GM13977 (cell line): ENCODE measurements around the gene QRFP.
A peak's percentile ranks its signal among the peaks of the same experiment; 100 is the strongest.

Experiments
- DNase-seq: peaks from one replicate; pipeline ENCODE4 v3.0.0; 2012; ENCODE audit warnings: low spot score
- in situ Hi-C: fragments of 300-500 bp; cut with MboI; formaldehyde crosslinking; loops from one replicate; pipeline ENCODE4 v1.12.0; 2022; ENCODE audit warnings: low sequenced_read_pairs, low pct_unique_long_range_greater_than_20kb, mixed read lengths, inconsistent platforms; ENCODE audit not compliant: unreplicated experiment
- TF ChIP-seq, protein P1 (sequence below): IDR thresholded peaks from 2 replicates; pipeline ENCODE4 v1.5.1; 2012; ENCODE audit warnings: mild to moderate bottlenecking, control low read depth; ENCODE audit not compliant: insufficient read depth; ENCODE audit errors: extremely low read depth, missing control alignments

QRFP gene

DNA sequence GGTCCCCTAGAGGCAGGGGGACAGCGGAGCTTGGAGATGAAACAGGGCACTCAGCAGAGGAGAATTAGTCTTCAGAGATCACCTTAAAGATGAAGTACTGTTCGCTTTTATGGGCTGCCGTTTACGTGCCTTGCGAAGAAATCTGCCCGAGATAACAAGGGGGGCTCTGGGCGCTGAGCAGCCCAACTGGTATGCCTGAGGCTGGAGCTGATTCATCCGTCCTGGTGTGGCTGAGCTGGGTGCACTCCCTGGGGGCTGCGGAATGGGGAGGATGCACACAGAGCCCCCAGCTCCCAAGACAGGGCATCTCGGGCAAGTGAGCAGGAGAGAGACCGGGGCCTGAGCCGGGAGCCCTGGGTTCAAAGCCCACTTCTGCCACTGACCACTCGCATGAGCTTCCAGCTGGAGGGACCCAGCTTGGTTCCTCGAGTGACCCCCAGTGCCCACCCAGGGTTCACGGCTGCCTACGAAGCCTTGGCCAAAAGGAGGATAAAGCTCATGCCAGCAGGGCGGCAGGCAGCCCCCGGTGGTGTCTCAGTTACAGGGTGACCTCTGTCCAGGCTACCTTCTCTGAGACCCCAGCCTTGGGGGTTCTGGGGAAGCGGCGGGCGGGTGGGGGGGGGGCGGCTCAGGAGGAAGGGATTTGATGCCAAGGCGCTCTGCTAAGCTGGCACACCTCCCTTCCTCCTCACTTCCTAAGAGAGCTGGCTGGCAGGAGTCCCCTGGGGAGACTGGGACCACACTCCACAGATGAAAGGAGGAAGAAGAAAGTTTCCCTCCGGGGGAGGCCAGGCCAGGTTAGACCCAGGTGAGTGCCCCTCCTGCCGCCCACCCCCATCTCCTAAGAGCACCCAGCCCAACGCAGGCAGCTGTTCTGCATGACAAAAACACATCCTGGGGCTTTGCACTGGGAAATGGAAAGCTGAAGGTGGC lies 36.8 kb upstream of the QRFP start:
- in situ Hi-C loops, result no loop called here
- TF ChIP-seq, protein P1, sequence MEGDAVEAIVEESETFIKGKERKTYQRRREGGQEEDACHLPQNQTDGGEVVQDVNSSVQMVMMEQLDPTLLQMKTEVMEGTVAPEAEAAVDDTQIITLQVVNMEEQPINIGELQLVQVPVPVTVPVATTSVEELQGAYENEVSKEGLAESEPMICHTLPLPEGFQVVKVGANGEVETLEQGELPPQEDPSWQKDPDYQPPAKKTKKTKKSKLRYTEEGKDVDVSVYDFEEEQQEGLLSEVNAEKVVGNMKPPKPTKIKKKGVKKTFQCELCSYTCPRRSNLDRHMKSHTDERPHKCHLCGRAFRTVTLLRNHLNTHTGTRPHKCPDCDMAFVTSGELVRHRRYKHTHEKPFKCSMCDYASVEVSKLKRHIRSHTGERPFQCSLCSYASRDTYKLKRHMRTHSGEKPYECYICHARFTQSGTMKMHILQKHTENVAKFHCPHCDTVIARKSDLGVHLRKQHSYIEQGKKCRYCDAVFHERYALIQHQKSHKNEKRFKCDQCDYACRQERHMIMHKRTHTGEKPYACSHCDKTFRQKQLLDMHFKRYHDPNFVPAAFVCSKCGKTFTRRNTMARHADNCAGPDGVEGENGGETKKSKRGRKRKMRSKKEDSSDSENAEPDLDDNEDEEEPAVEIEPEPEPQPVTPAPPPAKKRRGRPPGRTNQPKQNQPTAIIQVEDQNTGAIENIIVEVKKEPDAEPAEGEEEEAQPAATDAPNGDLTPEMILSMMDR, result no peak
- no peak for DNase-seq

DNA sequence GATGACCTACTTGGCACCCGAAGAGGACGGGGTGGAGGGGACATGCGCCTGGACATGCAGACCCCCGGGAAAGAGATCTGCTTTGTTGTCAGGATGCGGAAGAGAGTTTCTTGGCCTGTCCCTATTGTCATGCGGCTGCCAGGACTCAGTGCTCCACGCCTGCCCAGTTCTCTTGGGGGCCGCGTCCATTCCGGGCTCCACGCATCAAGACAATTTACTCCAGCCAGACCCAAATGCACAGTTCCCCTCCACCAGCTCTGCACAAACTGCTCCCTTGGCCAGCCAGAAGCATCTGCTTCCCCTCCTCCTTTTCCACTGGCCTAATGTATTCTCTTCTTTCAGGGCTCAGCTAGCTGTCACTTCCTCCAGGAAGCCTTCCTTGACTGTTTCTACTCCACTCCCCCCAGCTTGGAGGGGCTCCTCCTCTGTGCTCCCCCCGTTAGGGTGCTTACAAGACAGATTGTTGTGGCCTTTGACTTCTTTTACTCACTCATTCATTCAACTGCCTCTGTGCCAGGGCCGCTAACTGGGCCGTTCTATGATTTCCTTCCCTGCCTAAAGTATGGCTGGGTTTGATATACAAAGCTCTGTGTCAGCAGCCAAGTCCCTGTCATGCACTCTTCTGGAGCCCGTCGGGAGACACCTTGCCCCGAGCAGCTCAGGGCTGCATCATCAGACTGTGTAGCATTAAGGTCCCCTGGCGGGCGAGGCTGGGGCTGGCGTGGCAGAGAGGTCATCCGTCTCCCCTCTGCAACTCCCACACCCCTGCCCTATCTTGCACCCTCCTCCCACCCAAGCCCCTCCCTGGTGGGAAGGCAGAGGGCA lies 35.9 kb upstream of the QRFP start:
- TF ChIP-seq, protein P1, result no peak
- no peak for DNase-seq
- in situ Hi-C loops, result no loop called here

DNA sequence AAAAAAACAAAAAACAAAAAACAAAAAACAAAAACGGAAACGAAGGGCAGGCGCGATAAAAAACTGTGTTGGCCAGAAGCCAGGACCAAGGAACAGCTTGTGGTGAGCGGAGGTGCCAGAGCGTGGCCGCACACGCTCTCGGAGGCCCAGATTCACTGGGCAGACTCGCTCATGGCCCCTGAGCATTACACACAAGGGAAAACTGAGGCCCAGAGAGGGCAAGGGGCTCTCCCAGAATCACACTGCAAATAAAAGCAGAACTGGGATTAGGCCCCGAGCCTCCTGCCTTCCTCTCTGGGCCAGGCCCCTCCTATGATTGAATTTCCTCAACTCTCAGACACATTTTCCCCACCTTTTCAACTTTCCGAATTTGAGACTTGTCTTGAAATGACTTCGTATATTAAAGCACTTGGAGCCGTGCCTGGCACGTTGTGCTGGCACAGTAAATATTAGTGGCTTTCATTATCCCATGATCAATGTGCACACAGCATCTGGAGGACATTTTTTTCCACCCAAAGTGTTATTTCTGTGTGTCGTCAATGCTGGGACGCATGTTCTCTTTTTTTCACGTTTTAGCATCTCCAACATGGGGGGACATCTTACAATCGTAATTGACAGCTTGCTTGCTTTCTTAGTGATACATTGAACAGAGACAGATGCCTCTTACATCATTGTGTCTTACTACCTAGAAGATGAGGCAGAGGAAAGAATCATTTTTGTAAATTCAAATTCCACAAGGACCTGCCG lies 35.1 kb upstream of the QRFP start:
- in situ Hi-C loops, result no loop called here
- peak; percentile 76 for DNase-seq
- TF ChIP-seq, protein P1, result no peak

DNA sequence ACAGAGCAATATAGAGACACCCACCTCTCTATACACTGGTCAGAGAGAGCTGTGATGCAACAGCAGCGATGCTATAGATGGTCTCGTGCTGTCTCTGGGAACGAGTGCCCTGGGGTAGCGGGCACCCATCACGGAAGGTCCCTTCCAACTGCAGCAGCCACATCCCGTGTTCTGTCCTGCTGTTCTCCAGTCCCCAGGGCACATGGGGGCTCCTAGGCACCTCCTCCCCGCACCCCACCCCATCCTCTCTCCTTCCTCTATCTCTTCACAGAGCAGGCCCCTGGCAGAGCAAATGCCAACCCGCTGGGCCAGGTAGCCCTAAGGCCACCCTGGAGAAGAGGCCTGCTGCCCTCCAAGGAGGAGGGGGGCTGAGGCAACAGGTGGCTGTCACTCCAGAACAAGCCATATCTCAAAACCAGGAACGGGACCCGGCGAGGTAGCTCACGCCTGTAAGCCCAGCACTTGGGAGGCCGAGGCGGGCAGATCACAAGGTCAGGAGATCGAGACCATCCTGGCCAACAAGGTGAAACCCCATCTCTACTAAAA lies 34.3 kb upstream of the QRFP start:
- no peak for DNase-seq
- TF ChIP-seq, protein P1, result no peak
- in situ Hi-C loops, result no loop called here

DNA sequence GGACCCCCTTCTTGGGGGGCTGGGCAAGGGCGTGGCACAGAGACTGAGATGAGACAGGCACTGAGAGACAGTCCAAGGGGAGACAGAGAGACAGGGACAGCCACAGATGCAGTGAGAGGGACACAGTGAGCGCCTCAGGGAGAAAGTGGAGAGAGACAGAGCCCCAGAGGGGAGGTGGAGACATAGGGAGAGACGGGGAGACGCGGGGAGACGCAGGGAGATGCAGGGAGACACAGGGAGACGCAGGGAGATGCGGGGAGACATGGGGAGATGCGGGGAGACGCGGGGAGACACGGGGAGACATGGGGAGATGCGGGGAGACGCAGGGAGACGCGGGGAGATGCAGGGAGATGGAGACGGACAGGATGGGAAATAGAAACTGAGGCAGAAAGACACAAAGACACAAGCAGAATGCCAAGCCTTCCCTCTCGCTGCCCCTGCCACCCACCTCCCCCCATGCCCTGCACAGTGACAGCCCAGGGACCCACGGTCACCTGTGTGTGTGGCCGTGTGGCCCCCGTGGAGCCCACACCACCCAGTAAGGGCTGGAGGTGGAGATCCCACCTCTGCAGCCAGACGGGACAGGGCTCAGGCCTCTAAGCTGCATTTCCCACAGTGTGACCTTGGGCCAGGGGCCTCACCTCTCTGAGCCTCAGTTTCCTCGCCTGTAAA lies 33.7 kb upstream of the QRFP start:
- TF ChIP-seq, protein P1, result no peak
- in situ Hi-C loops, result no loop called here
- DNase-seq, result no peak

DNA sequence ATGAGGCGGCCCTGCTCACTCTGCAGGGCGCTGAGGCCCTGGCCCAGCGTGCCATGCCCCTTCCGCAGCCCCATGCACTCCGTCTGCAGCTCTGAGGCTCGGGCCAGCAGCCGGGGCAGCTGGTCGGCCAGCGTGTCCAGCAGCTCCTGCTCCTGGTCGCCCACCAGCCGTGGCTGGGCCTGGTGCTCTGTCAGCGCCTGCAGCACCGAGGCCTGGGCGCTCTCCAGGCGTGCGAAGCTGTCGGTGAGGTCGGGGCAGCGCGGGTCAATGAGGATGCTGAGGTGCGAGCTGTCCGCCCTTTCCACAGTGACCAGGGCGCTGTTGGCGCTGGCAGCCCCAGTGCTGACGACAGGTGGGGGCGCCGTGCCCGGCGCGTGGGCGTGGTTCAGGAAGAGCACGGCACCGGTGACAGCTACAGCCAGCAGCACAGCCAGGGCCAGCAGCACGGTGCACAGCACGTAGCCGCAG lies 33.0 kb upstream of the QRFP start:
- no peak for DNase-seq
- TF ChIP-seq, protein P1, result no peak
- in situ Hi-C loops, result no loop called here
